Kidney (tissue), 14 donors: Measurements from ENCODE around the gene OSBPL10. TPM values are rescaled to one million over a fixed set of nuclear protein-coding genes. Genes with fewer than 3 reads are reported as not detected.
"Not testable (repeated sequence)": the region's sequence is repeated elsewhere in the genome, so short reads cannot be mapped to it uniquely, and the experiment has no call there.

ENCODE experiments used
- DNase-seq, 5 donors: peaks; one replicate each; pipeline ENCODE4 v3.0.0-alpha.2; 2013 to 2020
- FAIRE-seq: peaks from 2 replicates; lab custom pipeline; 2012; peaks lifted over from hg19 to GRCh38; lab: Jason Lieb, UNC
- H3K27ac ChIP-seq, 2 donors: one replicate each; pipeline ENCODE4 v1.7.0; 2013; ENCODE audit warnings: low read depth in 2 of 2, low read length in 2 of 2, inconsistent platforms in 1 of 2
- H3K27me3 ChIP-seq: one replicate; pipeline ENCODE4 v1.7.1; 2013; ENCODE audit warnings: low read length, inconsistent platforms; ENCODE audit not compliant: control insufficient read depth, insufficient read depth
- H3K36me3 ChIP-seq, 3 donors: one replicate each; pipeline versions ENCODE4 v1.7.0 to v1.7.1; 2013; ENCODE audit warnings: low read length in 3 of 3, control low read depth in 1 of 3, inconsistent platforms in 1 of 3; ENCODE audit not compliant: insufficient read depth in 3 of 3, control insufficient read depth in 2 of 3
- H3K4me1 ChIP-seq, 3 donors: one replicate each; pipeline versions ENCODE4 v1.7.0 to v1.7.1; 2013; ENCODE audit warnings: low read length in 3 of 3, inconsistent platforms in 1 of 3, low read depth in 1 of 3; ENCODE audit not compliant: control insufficient read depth in 2 of 3, insufficient read depth in 2 of 3
- H3K4me3 ChIP-seq, 3 donors: one replicate each; pipeline versions ENCODE4 v1.7.0 to v1.8.1; 2013; ENCODE audit warnings: low read length in 3 of 3, control low read depth in 1 of 3, inconsistent platforms in 1 of 3
- H3K9ac ChIP-seq, 3 donors: one replicate each; pipeline versions ENCODE4 v1.7.0 to v1.7.1; 2013; ENCODE audit warnings: low read length in 3 of 3, control low read depth in 1 of 3, inconsistent platforms in 1 of 3
- H3K9me3 ChIP-seq, 3 donors: one replicate each; pipeline versions ENCODE4 v1.7.0 to v1.7.1; 2013; ENCODE audit warnings: low read length in 3 of 3, control low read depth in 1 of 3, inconsistent platforms in 1 of 3; ENCODE audit not compliant: control insufficient read depth in 2 of 3, insufficient read depth in 1 of 3
- intact Hi-C: fragments of 100-400 bp; cut with DNase I; formaldehyde crosslinking; loops from one replicate; pipeline ENCODE4 v1.11.1; 2022
- polyA plus RNA-seq: library from polyadenylated mRNA; stranded (reverse); fragments of 350-450 nt; fragmentation: Illumina TruSeq; extraction: RNeasy Lipid Tissue Mini Kit (QIAGEN cat#74804); gene quantifications from one replicate; pipeline ENCODE4 v1.2.3, GENCODE V29; 2014; ENCODE audit warnings: low read depth, low replicate concordance; ENCODE audit not compliant: insufficient read depth
- total RNA-seq: library from RNA; stranded (reverse); fragmentation: NEBNext Ultra II Directional; extraction: Animal tissue kit (Norgen Biotek cat#: 25700); gene quantifications from one replicate; pipeline ENCODE4 v1.2.1, GENCODE V29; 2021
- TF ChIP-seq, protein P1 (sequence below): IDR thresholded peaks from 3 replicates; pipeline ENCODE4 v1.5.1; 2012; ENCODE audit warnings: mild to moderate bottlenecking, moderate library complexity, borderline replicate concordance; ENCODE audit not compliant: insufficient read depth; ENCODE audit errors: extremely low read depth
- donor health status: control.
- donor health status: control.
- donor health status: control.
- donor health status: control.
- donor health status: control.
- donor health status: DM: yes; HTN: yes; CAD: no.
- donor health status: Normal renal cell carcinoma (clear cell type).

The OSBPL10 gene
- total and polyA plus RNA-seq, 2 donors from 2014 or later, result 11.8 to 89.3 TPM

DNA sequence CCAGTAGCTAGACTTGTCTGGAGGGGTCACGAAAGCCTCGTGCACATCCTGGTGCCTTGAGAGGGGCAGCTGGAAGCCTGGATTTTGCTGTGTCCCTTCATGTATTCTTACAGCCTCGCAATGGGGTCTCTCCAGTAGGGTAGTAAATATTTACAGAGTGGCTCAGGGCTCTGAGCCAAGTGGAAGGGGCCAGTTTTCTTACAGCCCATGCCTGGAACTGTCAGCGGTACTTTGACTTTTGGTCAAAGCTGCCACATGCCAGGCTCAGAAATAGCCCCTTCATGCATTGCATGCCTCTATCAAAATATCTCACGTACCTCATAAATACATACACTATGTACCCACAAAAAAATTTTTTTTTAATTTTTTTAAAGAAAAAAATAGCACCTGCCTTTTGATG, 119.2 kb downstream of the OSBPL10 start:
- Histone ChIP-seq H3K4me1 (peaks cover 0 to 6% (median 2%) of the 10 kb centered on the region in 3 donors), H3K9ac (no peak overlapping the region), H3K9me3 (no peaks in the 10 kb centered on the region), H3K36me3 (no peaks in the 10 kb centered on the region), H3K27me3 (no peaks in the 10 kb centered on the region), H3K27ac (no peak overlapping the region), H3K4me3 (no peak overlapping the region)
- no peak for FAIRE-seq
- TF ChIP-seq, protein P1, sequence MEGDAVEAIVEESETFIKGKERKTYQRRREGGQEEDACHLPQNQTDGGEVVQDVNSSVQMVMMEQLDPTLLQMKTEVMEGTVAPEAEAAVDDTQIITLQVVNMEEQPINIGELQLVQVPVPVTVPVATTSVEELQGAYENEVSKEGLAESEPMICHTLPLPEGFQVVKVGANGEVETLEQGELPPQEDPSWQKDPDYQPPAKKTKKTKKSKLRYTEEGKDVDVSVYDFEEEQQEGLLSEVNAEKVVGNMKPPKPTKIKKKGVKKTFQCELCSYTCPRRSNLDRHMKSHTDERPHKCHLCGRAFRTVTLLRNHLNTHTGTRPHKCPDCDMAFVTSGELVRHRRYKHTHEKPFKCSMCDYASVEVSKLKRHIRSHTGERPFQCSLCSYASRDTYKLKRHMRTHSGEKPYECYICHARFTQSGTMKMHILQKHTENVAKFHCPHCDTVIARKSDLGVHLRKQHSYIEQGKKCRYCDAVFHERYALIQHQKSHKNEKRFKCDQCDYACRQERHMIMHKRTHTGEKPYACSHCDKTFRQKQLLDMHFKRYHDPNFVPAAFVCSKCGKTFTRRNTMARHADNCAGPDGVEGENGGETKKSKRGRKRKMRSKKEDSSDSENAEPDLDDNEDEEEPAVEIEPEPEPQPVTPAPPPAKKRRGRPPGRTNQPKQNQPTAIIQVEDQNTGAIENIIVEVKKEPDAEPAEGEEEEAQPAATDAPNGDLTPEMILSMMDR, result no peak
- DNase-seq, result no peak
- intact Hi-C loops, result no loop called here

DNA sequence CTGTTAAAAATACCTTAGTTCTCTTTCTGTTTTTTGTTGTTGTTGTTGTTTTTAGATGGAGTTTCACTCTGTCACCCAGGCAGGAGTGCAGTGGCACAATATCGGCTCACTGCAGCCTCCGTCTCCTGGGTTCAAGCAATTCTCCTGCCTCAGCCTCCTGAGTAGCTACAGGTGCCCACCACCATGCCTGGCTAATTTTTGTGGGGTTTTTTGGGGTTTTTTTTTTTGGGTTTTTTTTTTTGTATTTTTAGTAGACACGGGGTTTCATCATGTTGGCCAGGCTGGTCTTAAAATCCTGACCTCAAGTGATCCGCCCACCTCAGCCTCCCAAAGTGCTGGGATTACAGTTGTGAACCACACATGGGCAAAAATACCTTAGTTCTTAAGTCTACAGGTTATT, 120.4 kb downstream of the OSBPL10 start:
- intact Hi-C loops, H3K36me3 ChIP-seq, H3K4me3 ChIP-seq, FAIRE-seq, H3K27me3 ChIP-seq, H3K9me3 ChIP-seq, H3K9ac ChIP-seq, H3K4me1 ChIP-seq, DNase-seq, H3K27ac ChIP-seq: not testable (repeated sequence)

DNA sequence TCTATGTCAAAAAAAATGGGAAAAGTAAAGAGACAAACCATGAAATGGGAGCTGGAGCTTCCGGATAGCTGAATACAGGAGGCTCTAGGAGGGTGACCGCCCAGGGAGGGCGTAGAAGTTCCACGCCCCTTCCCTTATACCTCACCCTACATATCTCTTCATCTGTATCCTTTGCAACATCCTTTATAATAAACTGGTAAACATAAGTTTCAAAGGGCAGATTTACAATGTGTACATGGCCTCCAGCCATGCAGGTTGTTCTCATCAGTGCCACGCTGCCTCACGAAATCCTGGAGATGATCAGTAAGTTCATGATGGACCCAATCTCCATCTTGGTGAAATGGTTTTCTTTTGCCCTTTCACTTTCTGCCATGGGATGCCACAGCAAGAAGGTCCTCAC, 121.8 kb downstream of the OSBPL10 start:
- Histone ChIP-seq H3K36me3 (no peaks in the 10 kb centered on the region), H3K27me3 (no peaks in the 10 kb centered on the region), H3K9me3 (no peaks in the 10 kb centered on the region), H3K4me1 (peaks cover 0 to 6% (median 0%) of the 10 kb centered on the region in 3 donors), H3K9ac (no peak overlapping the region), H3K27ac (no peak overlapping the region), H3K4me3 (no peak overlapping the region)
- intact Hi-C loops, result no loop called here
- no peak for FAIRE-seq
- TF ChIP-seq, protein P1, result no peak
- no peak for DNase-seq

DNA sequence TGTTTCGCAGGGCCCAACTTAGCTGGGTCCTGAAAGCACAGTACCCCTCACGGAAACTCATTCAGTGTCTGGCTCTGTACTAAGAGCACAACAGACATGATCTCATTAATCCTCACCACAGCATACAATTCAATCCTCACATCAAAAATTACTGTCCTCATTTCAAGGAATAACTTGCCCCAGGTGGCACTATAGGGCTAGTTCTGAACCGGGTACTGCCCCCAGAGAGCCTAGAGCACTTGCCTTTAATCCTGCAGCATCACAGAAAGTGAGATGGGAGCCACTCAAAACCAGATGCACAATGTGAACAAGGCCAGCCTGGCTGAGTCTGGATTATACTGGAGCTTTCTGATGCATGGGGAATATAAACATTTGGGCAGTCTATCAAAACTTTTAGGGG, 122.6 kb downstream of the OSBPL10 start:
- no peak for DNase-seq
- no peak overlapping the region for H3K27ac ChIP-seq
- no peaks in the 10 kb centered on the region for H3K9me3 ChIP-seq
- intact Hi-C loops, result no loop called here
- TF ChIP-seq, protein P1, result no peak
- H3K9ac ChIP-seq, result no peak overlapping the region
- H3K4me3 ChIP-seq, result no peak overlapping the region
- FAIRE-seq, result no peak
- H3K4me1 ChIP-seq, result peaks cover 0 to 6% (median 2%) of the 10 kb centered on the region in 3 donors
- no peaks in the 10 kb centered on the region for H3K27me3 ChIP-seq
- no peaks in the 10 kb centered on the region for H3K36me3 ChIP-seq
